Esophagus squamous epithelium (tissue), 4 donors: ENCODE measurements around the gene KCNQ1.

Experiments
- CTCF ChIP-seq, 6 experiments: fragments of 450-650 bp in 4 of 6; fragments of 200-600 bp in 2 of 6; sonication (generic) in 2 of 6; IDR thresholded peaks; one replicate each; pipeline ENCODE4 v1.5.1; 2016 to 2019; ENCODE audit warnings: antibody characterized with exemption in 6 of 6, mild to moderate bottlenecking in 4 of 6, moderate library complexity in 4 of 6
- POLR2A ChIP-seq, 4 donors: fragments of 450-650 bp; IDR thresholded peaks; one replicate each; pipeline ENCODE4 v1.6.1; 2017; ENCODE audit warnings: antibody characterized with exemption in 4 of 4, mild to moderate bottlenecking in 4 of 4, moderate library complexity in 3 of 4

GRCh38 chr11:2843551-2843950 is 398.7 kb downstream of the KCNQ1 start:
- TF ChIP-seq CTCF (IDR thresholded peaks at IDR 0.05), result no peak
- TF ChIP-seq POLR2A (IDR thresholded peaks at IDR 0.05), result no peak
